Iris pigment epithelial cell (primary cell): ENCODE data around the gene HTRA3.

ENCODE experiments used
- DNase-seq: peaks from one replicate; pipeline ENCODE4 v3.0.0-alpha.2; 2011; ENCODE audit warnings: low read depth

The HTRA3 gene

GRCh38 chr4:8292478-8293107 lies 23.0 kb downstream of the HTRA3 start:
- DNase-seq, result no peak

GRCh38 chr4:8293131-8293975 lies 23.8 kb downstream of the HTRA3 start:
- no peak for DNase-seq

DNA sequence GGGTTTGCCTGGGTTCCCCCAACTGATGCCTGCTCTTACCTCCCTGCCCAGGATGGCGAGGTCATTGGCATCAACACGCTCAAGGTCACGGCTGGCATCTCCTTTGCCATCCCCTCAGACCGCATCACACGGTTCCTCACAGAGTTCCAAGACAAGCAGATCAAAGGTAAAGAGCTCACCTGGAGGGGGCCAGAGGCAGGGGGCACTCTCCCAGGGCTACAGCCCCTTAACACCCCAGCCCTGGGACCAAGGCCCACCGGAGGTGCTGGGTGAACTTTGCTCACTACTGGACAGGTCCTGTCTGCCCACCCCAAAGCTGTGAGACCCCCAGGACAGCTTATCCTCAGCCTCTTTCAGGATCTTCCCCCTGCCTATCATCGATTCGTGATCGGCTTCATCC lies 24.5 kb downstream of the HTRA3 start:
- no peak for DNase-seq

DNA sequence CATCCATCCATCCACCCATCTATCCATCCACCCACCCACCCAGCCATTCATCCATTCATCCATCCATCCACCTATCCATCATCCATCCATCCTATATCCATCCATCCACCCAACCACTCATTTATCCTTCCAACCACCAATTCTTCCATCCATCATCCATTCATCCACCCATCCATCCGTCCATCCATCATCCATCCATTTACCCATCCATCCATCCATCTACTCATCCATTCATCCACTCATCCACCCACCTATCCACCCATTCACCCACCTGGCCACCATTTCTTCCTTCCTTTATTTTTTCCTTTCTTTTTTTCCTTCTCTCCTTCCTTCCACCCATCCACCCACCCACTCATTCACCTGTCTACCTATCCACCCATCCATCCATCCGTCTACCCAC lies 25.2 kb downstream of the HTRA3 start:
- no peak for DNase-seq

DNA sequence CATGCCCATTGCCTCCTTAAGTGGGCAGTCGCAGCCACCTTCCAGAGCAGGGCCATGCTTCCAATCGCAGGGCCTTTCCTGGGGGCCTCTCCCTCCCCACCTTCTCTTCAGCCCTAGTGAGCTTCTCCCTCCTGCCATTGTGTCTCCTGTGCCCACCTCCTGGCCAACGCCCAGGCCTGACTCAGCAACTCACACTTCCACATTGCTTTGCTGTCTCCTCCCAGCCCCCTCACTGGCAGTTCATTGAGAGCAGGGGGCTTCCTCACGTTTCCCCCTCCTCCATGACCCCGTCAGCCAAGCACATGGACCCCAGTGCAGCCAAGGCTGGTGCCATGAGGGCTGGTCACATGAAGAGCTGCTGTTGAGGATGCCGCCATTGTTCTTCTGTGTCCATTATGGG lies 25.9 kb downstream of the HTRA3 start:
- DNase-seq, result no peak

GRCh38 chr4:8296491-8296890 lies 26.9 kb downstream of the HTRA3 start:
- no peak for DNase-seq

GRCh38 chr4:8297141-8297601 lies 27.6 kb downstream of the HTRA3 start:
- no peak for DNase-seq

GRCh38 chr4:8297691-8298485 lies 28.3 kb downstream of the HTRA3 start:
- no peak for DNase-seq

DNA sequence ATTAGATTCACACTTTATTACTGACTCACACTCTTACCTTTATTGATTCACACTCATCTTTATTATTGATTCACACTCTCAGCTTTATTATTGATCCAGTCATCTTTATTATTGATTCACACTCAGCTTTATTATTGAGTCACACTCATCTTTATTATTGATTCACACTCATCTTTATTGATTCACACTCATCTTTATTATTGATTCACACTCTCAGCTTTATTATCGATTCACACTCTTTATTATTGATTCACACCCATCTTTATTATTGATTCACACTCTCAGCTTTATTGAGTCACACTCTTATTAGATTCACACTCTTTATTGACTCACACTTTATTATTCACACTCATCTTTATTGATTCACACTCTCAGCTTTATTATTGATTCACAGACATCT lies 31.3 kb downstream of the HTRA3 start:
- no peak for DNase-seq

DNA sequence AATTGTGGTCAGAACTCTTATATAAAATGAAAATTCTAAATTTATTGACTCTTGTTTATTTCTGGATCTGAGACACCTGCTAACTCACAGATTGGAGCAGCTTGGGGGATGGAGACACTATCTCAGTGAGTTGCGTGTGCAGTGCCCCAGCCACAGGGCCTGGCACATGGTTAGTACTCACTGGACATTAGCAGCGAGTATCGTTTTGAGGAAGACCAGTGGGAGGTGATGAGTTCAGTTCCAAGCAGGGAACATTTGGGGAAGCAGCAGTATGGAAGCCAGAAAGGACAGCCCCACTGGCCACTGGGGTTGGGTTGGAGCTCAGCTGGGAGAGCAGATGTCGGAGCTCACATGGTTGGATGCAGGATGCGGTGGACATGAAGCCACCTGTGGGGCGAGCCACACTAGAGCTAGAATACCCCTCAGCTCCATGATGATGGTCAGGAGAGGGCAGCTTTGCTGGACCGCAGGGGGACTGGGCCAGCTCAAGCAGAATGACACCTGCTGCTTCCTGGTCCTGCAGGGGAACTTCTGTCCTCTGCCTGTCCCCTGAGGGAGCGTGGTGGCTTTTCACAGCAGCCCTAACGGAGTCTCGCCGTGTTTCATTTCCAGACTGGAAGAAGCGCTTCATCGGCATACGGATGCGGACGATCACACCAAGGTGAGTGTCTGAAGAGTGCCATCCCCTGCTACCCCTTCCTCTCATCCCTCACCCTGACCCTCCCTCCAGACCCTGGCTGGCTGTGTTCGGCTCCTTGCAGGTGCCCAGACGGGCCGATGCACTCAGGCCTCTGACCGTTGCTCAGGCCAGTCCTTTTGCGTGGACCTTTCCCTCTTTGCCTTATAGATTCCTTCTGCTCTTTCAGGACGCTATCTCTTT lies 32.5 kb downstream of the HTRA3 start:
- DNase-seq, result no peak

DNA sequence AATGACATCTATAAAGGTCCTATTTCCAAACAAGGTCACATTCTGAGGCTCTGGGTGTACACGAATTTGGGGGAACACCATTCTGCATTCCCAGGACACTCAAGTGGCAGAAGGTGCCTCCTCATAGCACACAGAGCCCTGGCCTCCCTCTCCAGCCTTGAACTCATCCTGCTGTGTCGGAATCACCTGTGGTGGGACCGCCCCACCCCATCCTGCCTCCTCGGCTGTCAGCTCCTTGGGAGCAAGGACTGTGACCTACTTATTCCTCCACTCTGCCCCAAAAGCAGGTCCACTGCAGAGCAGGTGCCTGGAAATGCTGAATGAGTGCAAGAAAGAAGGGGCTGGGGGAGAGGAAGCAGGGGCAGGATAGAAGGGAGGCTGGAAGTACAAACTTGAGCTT lies 33.5 kb downstream of the HTRA3 start:
- no peak for DNase-seq

GRCh38 chr4:8303485-8304281 lies 34.1 kb downstream of the HTRA3 start:
- DNase-seq, result peak; percentile 88

DNA sequence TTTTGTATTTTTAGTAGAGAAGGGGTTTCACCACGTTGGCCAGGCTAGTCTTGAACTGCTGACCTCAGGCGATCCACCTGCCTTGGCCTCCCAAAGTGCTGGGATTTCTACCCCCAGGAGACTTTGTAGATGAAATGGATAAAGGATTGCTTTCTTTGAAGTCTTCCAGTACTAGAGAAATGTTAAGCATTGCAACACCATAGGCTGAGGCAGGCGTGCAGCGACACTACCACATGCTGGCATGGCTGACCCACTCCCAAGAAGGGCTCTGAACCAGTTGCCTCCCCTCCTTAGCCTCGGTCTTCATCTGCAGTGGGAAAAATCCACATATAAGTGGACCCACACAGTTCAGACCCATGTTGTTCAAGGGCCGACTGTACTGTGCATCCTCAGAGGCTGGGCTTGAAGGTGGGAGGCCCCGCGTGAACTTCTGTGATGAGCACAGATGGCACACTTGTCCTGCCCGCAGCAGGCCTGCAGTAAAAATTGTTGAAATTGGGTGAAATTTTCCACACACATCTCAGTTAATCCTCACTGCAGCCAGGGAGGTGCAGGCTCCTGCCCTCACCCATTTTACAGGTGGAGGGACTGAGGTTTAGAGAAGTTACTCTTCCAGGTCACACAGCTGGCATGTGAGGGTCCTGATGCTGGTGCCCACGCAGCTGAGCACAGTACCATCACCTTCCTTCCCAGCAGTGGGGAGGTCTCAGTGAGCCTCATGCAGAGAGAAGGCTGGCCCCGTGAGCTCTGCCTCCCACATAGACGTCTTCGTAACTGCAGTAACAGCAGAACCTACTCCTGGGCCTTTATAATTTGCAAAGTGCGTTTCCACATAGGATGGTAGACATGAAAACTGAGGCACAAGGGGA lies 35.5 kb downstream of the HTRA3 start:
- no peak for DNase-seq

GRCh38 chr4:8305851-8306471 lies 36.4 kb downstream of the HTRA3 start:
- DNase-seq, result no peak

DNA sequence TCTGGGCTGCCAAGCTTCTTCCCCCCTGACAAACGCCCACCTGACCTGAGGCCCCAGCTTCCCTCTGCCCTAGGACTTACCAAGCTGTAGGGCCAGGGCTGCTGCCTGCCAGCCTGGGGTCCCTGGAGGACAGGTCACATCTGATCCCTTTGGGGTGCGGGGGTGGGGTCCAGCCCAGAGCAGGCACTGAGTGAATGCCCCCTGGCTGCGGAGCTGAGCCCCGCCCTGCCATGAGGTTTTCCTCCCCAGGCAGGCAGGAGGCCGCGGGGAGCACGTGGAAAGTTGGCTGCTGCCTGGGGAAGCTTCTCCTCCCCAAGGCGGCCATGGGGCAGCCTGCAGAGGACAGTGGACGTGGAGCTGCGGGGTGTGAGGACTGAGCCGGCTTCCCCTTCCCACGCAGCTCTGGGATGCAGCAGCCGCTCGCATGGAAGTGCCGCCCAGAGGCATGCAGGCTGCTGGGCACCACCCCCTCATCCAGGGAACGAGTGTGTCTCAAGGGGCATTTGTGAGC lies 37.0 kb downstream of the HTRA3 start:
- no peak for DNase-seq

- no peak for DNase-seq
Measured at GRCh38 chr4:8307121-8307520, 37.6 kb downstream of the HTRA3 start.

- DNase-seq, result no peak
Measured at GRCh38 chr4:8307714-8308113, 38.2 kb downstream of the HTRA3 start.

- no peak for DNase-seq
Measured at GRCh38 chr4:8308144-8308543, 38.6 kb downstream of the HTRA3 start.
